ENCODE measurements around the gene EHD4. TPM values are rescaled to one million over a fixed set of nuclear protein-coding genes. Genes with fewer than 3 reads are reported as not detected.

Gene EHD4
- total RNA-seq, 1 donor from 2014 or later, result 20.9 TPM

- no peak for DNase-seq (ENCODE audit: extremely low spot score, unreplicated experiment)
- Mint-ChIP-seq H3K36me3 (ENCODE audit: unreplicated experiment) (no peaks in the 10 kb centered on the region), H3K4me3 (ENCODE audit: unreplicated experiment) (no peak overlapping the region), H3K27me3 (ENCODE audit: unreplicated experiment) (no peaks in the 10 kb centered on the region), H3K9me3 (ENCODE audit: unreplicated experiment) (no peaks in the 10 kb centered on the region), H3K4me1 (ENCODE audit: unreplicated experiment) (peaks cover 11% of the 10 kb centered on the region), H3K27ac (ENCODE audit: unreplicated experiment) (no peak overlapping the region)
- TF ChIP-seq, protein P1, sequence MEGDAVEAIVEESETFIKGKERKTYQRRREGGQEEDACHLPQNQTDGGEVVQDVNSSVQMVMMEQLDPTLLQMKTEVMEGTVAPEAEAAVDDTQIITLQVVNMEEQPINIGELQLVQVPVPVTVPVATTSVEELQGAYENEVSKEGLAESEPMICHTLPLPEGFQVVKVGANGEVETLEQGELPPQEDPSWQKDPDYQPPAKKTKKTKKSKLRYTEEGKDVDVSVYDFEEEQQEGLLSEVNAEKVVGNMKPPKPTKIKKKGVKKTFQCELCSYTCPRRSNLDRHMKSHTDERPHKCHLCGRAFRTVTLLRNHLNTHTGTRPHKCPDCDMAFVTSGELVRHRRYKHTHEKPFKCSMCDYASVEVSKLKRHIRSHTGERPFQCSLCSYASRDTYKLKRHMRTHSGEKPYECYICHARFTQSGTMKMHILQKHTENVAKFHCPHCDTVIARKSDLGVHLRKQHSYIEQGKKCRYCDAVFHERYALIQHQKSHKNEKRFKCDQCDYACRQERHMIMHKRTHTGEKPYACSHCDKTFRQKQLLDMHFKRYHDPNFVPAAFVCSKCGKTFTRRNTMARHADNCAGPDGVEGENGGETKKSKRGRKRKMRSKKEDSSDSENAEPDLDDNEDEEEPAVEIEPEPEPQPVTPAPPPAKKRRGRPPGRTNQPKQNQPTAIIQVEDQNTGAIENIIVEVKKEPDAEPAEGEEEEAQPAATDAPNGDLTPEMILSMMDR (IDR thresholded peaks at IDR 0.05), result no peak
Observed at GRCh38 chr15:41883484-41883825, 88.9 kb downstream of the EHD4 start.

- Mint-ChIP-seq H3K4me3 (ENCODE audit: unreplicated experiment) (no peak overlapping the region), H3K27me3 (ENCODE audit: unreplicated experiment) (no peaks in the 10 kb centered on the region), H3K36me3 (ENCODE audit: unreplicated experiment) (peaks cover 2% of the 10 kb centered on the region), H3K27ac (ENCODE audit: unreplicated experiment) (no peak overlapping the region), H3K9me3 (ENCODE audit: unreplicated experiment) (no peaks in the 10 kb centered on the region), H3K4me1 (ENCODE audit: unreplicated experiment) (peaks cover 10% of the 10 kb centered on the region)
- DNase-seq (ENCODE audit: extremely low spot score, unreplicated experiment), result no peak
- TF ChIP-seq, protein P1 (IDR thresholded peaks at IDR 0.05), result no peak
Observed at GRCh38 chr15:41882689-41883483, 89.5 kb downstream of the EHD4 start.

DNA sequence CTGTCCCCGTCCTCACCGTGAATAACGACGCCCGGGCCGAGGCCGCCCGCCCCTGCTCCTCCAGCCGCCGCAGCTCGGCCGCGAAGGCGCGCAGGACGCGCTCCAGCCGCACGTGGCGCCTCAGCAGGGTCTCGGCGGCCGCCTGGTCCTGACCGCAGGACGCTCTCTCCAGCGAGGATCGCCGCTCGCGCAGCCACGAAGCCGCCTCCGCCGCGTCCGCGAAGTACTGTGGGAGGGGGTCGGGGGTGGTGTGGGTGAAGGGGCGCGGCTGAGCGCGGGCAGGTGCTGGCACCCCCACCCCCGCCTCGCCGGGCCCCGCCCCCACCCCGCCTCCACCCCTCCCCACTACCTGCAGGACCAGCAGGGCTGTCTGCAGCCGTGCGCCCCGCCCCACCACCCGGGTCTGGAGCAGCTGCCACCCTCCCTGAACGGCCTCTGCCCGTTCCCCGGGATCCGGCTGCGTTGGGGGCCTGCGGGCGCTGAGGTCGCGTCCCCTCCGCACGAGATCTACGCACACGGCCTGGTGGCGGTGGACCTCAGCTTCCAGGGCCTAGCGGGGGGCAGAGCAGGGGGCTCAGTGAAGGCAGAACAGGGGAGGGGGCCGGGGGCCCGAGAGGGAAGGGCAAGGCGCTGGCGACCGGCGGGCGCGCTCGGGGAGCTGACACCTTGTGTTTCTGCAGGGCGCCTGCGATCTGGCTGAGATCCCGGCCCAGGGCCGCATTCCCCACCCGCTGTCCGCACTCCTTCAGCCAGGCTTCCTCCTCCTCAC is 90.3 kb downstream of the EHD4 start:
- no peaks in the 10 kb centered on the region for H3K27me3 Mint-ChIP-seq (ENCODE audit: unreplicated experiment)
- H3K27ac Mint-ChIP-seq (ENCODE audit: unreplicated experiment), result no peak overlapping the region
- TF ChIP-seq, protein P1 (IDR thresholded peaks at IDR 0.05), result no peak
- peaks cover 8% of the 10 kb centered on the region for H3K4me1 Mint-ChIP-seq (ENCODE audit: unreplicated experiment)
- no peak for DNase-seq (ENCODE audit: extremely low spot score, unreplicated experiment)
- peaks cover 2% of the 10 kb centered on the region for H3K36me3 Mint-ChIP-seq (ENCODE audit: unreplicated experiment)
- no peaks in the 10 kb centered on the region for H3K9me3 Mint-ChIP-seq (ENCODE audit: unreplicated experiment)
- H3K4me3 Mint-ChIP-seq (ENCODE audit: unreplicated experiment), result no peak overlapping the region

- Mint-ChIP-seq H3K27ac (ENCODE audit: unreplicated experiment) (no peak overlapping the region), H3K27me3 (ENCODE audit: unreplicated experiment) (no peaks in the 10 kb centered on the region), H3K36me3 (ENCODE audit: unreplicated experiment) (peaks cover 2% of the 10 kb centered on the region), H3K4me1 (ENCODE audit: unreplicated experiment) (peaks cover 8% of the 10 kb centered on the region), H3K9me3 (ENCODE audit: unreplicated experiment) (no peaks in the 10 kb centered on the region), H3K4me3 (ENCODE audit: unreplicated experiment) (no peak overlapping the region)
- no peak for DNase-seq (ENCODE audit: extremely low spot score, unreplicated experiment)
- TF ChIP-seq, protein P1 (IDR thresholded peaks at IDR 0.05), result no peak
Observed at GRCh38 chr15:41881550-41881919, 90.8 kb downstream of the EHD4 start.

DNA sequence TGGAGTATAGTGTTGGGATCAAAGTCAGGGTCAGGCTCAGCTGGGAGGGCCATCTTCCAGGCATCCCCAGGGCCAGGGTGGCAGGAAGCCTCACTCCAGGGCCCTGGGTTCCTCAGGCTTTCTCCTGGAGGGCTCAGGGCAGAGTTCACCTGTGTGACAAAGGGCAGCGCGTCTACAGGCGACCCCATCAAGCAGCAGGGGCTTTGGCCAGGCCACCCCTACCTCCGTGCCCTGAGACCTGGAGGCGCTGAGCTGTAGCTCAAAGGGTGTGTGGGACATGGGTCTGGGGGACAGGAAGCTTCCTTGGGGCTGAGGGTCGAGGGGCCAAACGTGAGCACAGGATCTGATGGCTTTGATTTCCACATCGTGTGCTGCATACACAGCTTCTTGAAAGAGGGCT is 91.3 kb downstream of the EHD4 start:
- TF ChIP-seq, protein P1 (IDR thresholded peaks at IDR 0.05), result no peak
- peaks cover 8% of the 10 kb centered on the region for H3K4me1 Mint-ChIP-seq (ENCODE audit: unreplicated experiment)
- no peak for DNase-seq (ENCODE audit: extremely low spot score, unreplicated experiment)
- peaks cover 2% of the 10 kb centered on the region for H3K36me3 Mint-ChIP-seq (ENCODE audit: unreplicated experiment)
- no peak overlapping the region for H3K27ac Mint-ChIP-seq (ENCODE audit: unreplicated experiment)
- H3K9me3 Mint-ChIP-seq (ENCODE audit: unreplicated experiment), result no peaks in the 10 kb centered on the region
- H3K4me3 Mint-ChIP-seq (ENCODE audit: unreplicated experiment), result no peak overlapping the region
- no peaks in the 10 kb centered on the region for H3K27me3 Mint-ChIP-seq (ENCODE audit: unreplicated experiment)

Data from osteocyte (in vitro differentiated cells).